K562 (cell line): ENCODE results near the gene TTC28.

ENCODE experiments used
- CBX2 ChIP-seq: fragments of 200-600 bp; sonication (generic); IDR thresholded peaks from one replicate; pipeline ENCODE4 v1.6.1; 2012; ENCODE audit warnings: mild to moderate bottlenecking, low read length, inconsistent platforms; ENCODE audit not compliant: insufficient read depth, poor library complexity, severe bottlenecking
- DPF2 ChIP-seq: fragments of 450-650 bp; IDR thresholded peaks from 2 replicates; pipeline ENCODE4 v1.6.1; 2016
- HNRNPL ChIP-seq: fragments of 200-400 bp; formaldehyde crosslinking; IDR thresholded peaks from 2 replicates; pipeline ENCODE4 v1.6.1; 2017; ENCODE audit warnings: low read depth, mild to moderate bottlenecking, low read length
- ZNF561 ChIP-seq: fragments of 450-650 bp; formaldehyde crosslinking; conservative IDR thresholded peaks from 2 replicates; pipeline ENCODE4 v1.4.0; 2020; ENCODE audit warnings: mild to moderate bottlenecking, moderate library complexity
- TF ChIP-seq, protein P1 (sequence below): fragments of 450-650 bp; formaldehyde crosslinking; IDR thresholded peaks from 2 replicates; pipeline ENCODE4 v1.4.0; 2020; ENCODE audit warnings: mild to moderate bottlenecking, moderate library complexity
- TF ChIP-seq, protein P2 (sequence below): fragments of 150-350 bp; conservative IDR thresholded peaks from 2 replicates; pipeline ENCODE4 v1.6.1; 2014; ENCODE audit warnings: low read length
- TF ChIP-seq, protein P3 (sequence below), 3 experiments: IDR thresholded peaks in 2 of 3; conservative IDR thresholded peaks in 1 of 3; 2 replicates each; pipeline ENCODE4 v1.5.1; 2011 to 2012; ENCODE audit warnings: low read length in 3 of 3, mild to moderate bottlenecking in 3 of 3, control low read depth in 2 of 3, improper control_type of control experiment in 1 of 3, inconsistent platforms in 1 of 3, low read depth in 1 of 3, mixed read lengths in 1 of 3, moderate library complexity in 1 of 3; ENCODE audit not compliant: insufficient read depth in 2 of 3

DNA sequence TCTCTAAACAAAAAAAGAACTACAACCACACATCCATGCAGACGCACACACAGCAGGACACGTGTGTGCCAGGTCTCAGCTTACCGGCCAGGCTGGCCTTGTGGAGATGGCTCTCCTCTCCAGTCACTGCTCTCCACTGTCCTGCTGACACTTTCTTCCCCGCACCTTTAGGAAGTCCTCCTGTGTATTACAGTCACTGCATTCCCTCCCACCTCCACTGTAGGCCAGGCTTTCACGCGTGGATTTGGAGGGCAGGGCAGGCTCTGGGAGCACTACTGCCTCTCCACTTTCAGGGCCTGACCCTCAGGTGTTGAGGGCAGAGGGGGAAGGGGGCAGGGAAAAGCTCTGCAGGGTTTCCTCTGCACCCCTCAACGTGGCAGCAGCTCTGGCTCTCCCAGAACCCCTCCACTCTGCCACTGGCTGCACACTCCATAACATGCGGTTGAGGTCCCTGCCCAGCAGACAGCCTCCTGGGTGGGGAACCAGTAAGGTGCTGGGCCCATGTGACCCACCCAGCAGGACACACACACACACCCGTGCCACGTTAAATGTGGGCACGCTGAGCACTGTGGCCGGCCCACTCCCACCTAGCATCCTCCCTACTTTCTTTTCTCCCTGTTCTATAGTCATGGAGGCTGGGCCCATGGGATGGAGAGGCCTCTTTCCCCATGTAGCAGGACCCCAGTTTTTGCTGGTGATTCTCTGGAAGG is 653.6 kb downstream of the TTC28 start:
- TF ChIP-seq, protein P1, sequence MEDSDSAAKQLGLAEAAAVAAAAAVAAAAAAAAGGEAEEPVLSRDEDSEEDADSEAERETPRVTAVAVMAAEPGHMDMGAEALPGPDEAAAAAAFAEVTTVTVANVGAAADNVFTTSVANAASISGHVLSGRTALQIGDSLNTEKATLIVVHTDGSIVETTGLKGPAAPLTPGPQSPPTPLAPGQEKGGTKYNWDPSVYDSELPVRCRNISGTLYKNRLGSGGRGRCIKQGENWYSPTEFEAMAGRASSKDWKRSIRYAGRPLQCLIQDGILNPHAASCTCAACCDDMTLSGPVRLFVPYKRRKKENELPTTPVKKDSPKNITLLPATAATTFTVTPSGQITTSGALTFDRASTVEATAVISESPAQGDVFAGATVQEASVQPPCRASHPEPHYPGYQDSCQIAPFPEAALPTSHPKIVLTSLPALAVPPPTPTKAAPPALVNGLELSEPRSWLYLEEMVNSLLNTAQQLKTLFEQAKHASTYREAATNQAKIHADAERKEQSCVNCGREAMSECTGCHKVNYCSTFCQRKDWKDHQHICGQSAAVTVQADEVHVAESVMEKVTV (CRISPR knock-in tag), result no peak
- TF ChIP-seq HNRNPL (no peak), ZNF561 (CRISPR knock-in tag) (no peak), DPF2 (no peak), CBX2 (no peak)
- TF ChIP-seq, protein P2, sequence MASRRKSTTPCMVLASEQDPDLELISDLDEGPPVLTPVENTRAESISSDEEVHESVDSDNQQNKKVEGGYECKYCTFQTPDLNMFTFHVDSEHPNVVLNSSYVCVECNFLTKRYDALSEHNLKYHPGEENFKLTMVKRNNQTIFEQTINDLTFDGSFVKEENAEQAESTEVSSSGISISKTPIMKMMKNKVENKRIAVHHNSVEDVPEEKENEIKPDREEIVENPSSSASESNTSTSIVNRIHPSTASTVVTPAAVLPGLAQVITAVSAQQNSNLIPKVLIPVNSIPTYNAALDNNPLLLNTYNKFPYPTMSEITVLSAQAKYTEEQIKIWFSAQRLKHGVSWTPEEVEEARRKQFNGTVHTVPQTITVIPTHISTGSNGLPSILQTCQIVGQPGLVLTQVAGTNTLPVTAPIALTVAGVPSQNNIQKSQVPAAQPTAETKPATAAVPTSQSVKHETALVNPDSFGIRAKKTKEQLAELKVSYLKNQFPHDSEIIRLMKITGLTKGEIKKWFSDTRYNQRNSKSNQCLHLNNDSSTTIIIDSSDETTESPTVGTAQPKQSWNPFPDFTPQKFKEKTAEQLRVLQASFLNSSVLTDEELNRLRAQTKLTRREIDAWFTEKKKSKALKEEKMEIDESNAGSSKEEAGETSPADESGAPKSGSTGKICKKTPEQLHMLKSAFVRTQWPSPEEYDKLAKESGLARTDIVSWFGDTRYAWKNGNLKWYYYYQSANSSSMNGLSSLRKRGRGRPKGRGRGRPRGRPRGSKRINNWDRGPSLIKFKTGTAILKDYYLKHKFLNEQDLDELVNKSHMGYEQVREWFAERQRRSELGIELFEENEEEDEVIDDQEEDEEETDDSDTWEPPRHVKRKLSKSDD, result no peak
- TF ChIP-seq, protein P3, sequence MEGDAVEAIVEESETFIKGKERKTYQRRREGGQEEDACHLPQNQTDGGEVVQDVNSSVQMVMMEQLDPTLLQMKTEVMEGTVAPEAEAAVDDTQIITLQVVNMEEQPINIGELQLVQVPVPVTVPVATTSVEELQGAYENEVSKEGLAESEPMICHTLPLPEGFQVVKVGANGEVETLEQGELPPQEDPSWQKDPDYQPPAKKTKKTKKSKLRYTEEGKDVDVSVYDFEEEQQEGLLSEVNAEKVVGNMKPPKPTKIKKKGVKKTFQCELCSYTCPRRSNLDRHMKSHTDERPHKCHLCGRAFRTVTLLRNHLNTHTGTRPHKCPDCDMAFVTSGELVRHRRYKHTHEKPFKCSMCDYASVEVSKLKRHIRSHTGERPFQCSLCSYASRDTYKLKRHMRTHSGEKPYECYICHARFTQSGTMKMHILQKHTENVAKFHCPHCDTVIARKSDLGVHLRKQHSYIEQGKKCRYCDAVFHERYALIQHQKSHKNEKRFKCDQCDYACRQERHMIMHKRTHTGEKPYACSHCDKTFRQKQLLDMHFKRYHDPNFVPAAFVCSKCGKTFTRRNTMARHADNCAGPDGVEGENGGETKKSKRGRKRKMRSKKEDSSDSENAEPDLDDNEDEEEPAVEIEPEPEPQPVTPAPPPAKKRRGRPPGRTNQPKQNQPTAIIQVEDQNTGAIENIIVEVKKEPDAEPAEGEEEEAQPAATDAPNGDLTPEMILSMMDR (IDR thresholded peaks at IDR 0.05 in 2 of 3, conservative IDR thresholded peaks at IDR 0.05 in 1 of 3; ENCODE audit: insufficient read depth in 2 of 3, low read depth in 1 of 3, low read length in 3 of 3), result no peak
